ES-I3 (cell line): Measurements from ENCODE around the gene HOOK2.

Experiments used
- H3K36me3 ChIP-seq: 2 replicates; pipeline ENCODE4 v1.6.1; 2013; ENCODE audit warnings: mild to moderate bottlenecking, low read length, control low read depth, moderate library complexity; ENCODE audit not compliant: insufficient read depth
- H3K4me1 ChIP-seq: 2 replicates; pipeline ENCODE4 v1.6.1; 2013; ENCODE audit warnings: mild to moderate bottlenecking, control low read depth, low read length; ENCODE audit not compliant: insufficient read depth
- H3K9ac ChIP-seq: 2 replicates; pipeline ENCODE4 v1.6.1; 2013; ENCODE audit warnings: low read depth, mild to moderate bottlenecking, low read length, moderate library complexity
- H3K9me3 ChIP-seq: 2 replicates; pipeline ENCODE4 v1.6.1; 2013; ENCODE audit warnings: mild to moderate bottlenecking, low read length, moderate library complexity; ENCODE audit not compliant: control insufficient read depth, insufficient read depth

The HOOK2 gene

DNA sequence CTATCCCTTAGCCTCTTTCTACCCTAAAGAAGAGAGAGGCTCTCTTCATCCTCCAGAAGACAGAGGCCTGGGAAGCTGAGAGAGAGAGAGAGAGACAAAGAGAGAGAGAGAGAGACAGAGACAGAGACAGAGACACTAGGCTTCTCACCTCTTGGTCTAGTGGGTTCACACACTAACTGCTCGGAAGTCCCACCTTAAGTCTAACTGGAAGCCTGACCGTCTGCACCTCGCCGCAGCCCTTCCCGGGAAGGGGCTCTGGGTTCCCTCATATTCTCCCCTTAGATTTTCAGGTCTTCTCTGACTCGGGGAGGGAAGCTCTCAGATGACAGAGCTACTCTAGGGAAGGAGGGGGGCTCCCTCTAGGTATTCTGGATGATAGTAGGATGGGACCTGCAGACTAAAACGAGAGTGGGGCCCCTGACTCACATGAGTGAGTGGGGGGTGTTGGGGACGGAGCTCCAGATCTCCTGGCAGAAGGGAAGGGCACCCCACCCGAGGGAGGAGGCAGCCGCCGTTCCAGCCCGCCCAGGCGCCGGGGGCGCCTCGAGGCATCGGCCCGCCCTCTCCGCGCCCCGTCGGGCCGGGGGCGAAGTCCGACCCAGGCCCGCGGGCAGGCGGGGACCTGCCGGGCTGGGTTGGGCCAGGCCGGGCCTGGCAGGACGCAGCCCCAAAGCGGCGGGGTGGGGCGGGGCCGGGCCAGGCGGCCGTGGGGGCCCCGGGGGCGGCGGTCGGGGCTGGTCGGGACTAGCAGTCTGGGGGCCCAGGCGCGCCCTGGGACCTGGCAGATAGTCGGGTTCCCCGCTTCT is 13.9 kb upstream of the HOOK2 start:
- Histone ChIP-seq H3K36me3 (no peaks in the 10 kb centered on the region), H3K9me3 (no peaks in the 10 kb centered on the region), H3K9ac (peak overlapping the region; percentile 67; the same call in 1 of the 2 replicates), H3K4me1 (peaks cover 16% of the 10 kb centered on the region)

DNA sequence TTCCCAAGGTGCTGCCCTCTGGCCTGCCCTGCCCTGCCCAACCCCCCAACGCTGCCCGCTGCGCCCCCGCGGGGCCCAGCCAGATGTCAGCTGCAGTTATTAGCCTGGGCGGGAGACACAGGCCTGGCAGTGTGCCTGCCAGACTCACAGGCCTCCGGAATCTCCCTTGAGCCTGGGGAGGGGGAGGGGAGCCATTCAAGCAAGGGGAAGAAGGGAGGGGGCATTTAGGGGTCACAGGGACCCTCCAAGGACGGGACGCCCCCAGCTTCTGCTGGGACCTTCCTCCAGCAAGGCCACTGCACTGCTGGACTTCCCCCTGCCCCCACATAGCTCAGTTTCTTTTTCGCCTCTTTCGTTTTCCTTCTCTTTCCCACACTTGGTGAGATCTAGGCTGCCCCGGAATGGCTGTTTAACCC is 13.3 kb upstream of the HOOK2 start:
- H3K36me3 ChIP-seq: no peaks in the 10 kb centered on the region
- H3K9me3 ChIP-seq: no peaks in the 10 kb centered on the region
- H3K4me1 ChIP-seq: peaks cover 16% of the 10 kb centered on the region
- peak overlapping the region; percentile 67; the same call in 1 of the 2 replicates for H3K9ac ChIP-seq

DNA sequence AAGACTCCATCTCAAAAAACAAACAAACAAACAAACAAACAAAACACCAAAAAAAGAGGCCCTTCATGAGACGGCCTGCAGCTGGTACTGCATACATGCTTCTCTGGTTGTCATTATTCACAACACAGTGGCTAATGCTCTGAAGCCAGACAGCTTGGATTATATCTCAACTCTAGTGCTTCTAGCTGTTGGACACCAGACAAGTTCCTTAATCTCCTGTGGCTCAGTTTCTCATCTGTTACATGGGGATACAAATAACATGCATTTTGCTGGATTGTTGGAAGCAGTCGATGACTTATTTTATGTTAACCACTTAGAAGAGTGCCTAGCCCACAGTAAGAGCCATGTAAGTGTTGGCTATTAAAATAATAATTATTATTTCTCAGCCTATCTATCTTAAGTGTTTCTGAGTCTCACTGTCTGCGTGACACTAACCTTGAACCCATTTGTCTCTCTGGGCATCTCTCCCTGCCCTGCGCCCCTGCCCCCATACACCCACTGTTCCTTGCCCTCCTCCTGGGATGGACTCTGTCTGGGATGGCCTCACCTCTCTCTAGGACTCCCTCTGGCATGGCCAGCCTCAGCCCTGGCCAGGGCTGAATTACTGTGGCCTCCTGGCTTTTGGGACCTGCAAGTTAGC is 12.8 kb upstream of the HOOK2 start:
- no peaks in the 10 kb centered on the region for H3K36me3 ChIP-seq
- H3K9ac ChIP-seq: 0 out of 2 replicates have a peak overlapping the region, but pooled peaks have one; percentile 12
- peaks cover 19% of the 10 kb centered on the region for H3K4me1 ChIP-seq
- no peaks in the 10 kb centered on the region for H3K9me3 ChIP-seq

DNA sequence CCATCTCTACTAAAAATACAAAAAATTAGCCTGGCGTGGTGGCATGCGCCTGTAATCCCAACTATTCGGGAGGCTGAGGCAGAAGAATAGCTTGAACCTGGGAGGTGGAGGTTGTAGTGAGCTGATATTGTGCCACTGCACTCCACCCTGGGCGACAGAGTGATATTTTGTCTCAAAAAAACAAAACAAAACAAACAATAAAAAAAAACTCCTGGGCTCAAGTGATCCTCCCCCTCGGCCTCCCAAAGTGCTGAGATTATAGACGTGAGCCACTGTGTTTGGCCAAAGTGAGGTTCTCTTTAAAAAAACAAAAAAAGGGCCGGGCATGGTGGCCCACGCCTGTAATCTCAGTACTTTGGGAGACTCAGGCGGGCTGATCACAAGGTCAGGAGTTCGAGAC is 12.1 kb upstream of the HOOK2 start:
- Histone ChIP-seq H3K9ac (no peak overlapping the region), H3K9me3 (no peaks in the 10 kb centered on the region), H3K4me1 (peaks cover 19% of the 10 kb centered on the region), H3K36me3 (no peaks in the 10 kb centered on the region)

DNA sequence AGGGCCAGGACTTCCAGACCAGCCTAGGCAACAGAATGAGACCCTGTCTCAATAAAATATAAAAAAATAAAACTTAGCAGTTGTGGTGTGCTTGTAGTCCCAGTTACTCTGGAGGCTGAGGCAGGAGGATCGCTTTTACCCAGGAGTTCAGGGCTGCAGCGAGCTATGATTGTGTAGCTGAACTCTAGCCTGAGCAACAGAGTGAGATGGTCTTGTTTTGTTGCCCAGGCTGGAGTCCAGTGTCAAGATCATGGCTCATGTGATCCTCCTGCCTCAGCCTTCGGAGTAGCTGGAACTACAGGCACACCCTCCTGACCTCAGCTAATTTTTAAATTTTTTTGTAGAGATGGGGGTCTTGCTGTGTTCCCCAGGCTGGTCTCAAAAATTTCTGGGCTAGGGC is 11.6 kb upstream of the HOOK2 start:
- Histone ChIP-seq H3K9ac (no peak overlapping the region), H3K36me3 (no peaks in the 10 kb centered on the region), H3K9me3 (no peaks in the 10 kb centered on the region), H3K4me1 (peaks cover 19% of the 10 kb centered on the region)

DNA sequence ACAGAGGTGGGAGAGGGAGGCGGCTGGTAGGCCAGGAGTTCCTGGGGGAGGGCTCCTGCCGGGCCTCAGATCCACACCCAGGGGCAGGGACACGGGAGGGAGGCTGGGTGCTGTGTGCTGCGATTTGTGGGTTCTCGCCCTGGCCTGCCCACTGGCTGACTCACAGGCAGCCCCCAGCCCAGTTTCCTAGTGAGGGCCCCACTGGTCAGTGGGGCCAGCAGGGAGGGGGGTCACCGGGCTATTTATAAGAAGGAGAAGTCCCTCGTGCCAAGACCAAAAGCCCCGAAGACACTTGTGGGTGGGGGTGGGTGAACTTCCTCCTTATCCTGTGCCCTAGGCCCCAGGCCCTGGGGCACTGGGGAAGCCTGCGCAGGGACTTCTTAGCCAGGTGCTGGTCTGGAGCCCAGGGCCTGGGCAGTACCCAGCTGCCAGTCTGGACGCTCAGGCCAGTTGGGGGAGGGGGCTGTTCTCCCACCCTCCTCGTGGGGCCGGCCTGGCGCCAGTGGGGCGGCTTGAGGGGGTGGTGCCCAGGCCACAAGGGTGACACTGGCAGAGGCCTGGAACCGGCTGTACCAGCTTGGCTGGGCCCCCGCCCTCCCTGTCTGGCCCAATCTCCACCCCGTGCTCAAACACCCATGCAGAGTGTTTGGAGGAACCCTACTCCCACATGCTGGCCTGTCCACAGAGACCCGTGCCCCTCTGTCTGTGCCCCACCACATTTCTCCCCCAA is 11.0 kb upstream of the HOOK2 start:
- Histone ChIP-seq H3K9me3 (no peaks in the 10 kb centered on the region), H3K36me3 (no peaks in the 10 kb centered on the region), H3K4me1 (peaks cover 19% of the 10 kb centered on the region), H3K9ac (no peak overlapping the region)

DNA sequence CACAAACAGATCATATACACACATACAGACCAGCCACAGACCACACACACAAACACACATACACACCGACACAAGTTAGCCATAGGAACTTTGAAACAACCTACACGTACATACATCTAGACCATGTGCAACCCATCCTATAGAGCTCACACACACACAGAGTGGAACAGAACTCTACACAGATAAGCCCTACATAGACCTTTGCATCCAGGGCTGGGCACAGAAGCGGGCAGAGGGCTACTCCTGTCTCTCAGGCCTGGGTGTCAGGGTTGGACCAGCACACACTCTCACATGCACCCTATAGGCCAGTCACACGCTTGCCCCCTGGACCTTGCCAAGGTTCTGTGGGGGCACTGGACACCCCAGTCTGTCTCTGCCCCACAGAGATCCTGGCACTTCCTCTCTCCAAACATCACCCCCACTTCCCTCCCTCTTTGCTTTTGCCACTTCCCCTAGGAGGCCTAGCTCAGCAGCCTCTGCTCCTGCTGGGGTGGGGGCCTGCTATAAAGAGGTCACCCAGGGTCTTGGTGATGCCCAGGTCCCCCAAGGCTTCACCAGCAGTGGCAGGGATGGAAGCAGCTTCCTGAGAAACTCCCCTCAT is 10.2 kb upstream of the HOOK2 start:
- Histone ChIP-seq H3K4me1 (peaks cover 19% of the 10 kb centered on the region), H3K9ac (no peak overlapping the region), H3K36me3 (no peaks in the 10 kb centered on the region), H3K9me3 (no peaks in the 10 kb centered on the region)

DNA sequence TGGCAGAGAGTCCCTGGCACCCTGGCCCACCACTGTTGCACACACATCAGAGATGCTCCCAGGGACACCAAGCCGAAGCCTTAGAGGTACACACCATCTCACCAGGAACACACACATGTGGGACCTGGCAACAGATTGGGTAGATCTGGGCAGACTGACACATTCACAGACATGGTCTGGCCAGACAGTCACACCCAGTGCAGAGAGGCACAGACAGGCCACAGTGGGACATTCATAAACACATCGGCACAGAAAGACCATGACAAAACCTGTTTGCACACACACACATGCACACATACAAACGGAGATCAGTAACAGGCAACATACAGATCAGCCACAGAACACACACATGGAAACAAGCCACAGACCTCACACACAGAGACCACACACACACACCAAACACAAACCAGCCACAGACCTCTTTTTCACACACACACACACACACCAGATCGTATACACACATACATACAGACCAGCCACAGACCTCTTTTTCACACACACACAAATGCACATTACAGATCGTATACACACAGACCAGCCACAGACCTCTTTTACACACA is 9.6 kb upstream of the HOOK2 start:
- Histone ChIP-seq H3K4me1 (peaks cover 19% of the 10 kb centered on the region), H3K36me3 (no peaks in the 10 kb centered on the region), H3K9ac (no peak overlapping the region), H3K9me3 (no peaks in the 10 kb centered on the region)

DNA sequence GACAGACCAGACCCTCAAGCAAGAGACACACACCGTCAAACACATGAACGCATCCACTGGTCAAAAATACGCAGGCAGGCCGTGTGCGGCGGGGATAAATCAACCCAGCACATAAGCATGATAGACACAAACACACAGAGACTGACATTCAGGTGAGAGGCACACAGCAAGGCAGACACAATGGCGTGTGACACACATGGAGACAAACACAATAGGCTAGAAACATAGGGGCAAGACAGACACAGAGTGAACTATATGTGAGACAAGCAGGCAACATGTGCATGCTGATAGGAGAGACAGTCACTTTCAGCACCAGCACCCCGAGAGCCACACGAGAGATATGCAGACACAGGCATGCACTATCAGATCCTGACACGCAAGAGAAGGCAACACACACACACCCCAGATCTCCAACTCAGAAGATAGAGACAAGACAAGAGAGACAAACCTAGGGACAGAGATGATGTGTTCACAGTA is 9.1 kb upstream of the HOOK2 start:
- no peaks in the 10 kb centered on the region for H3K36me3 ChIP-seq
- H3K9ac ChIP-seq: no peak overlapping the region
- peaks cover 19% of the 10 kb centered on the region for H3K4me1 ChIP-seq
- no peaks in the 10 kb centered on the region for H3K9me3 ChIP-seq

DNA sequence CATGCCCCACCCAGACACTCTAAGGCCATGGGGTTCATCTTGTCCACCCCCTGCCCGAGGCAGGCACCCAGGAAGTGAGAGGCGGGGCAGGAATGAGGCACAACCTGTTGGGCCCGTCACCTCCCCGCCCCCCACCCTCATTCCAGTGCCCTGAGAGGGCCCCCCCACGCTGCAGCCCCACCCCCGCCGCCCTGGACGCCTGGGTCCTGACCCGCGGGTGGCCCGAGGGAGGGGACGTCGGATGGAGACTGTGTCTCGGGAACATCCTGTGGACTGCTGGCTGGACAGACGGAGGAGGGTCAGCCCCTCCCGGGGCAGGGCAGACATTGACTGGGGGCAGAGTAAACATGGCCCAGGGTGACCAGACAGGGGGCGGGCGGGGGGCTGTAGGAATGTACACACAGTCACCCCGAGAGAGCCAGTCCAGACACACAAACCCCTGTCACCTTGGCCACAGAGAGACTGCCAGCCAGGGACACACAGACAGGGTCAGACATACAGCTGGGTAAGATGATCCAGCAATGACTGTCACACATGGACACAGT is 8.6 kb upstream of the HOOK2 start:
- no peaks in the 10 kb centered on the region for H3K36me3 ChIP-seq
- H3K9ac ChIP-seq: no peak overlapping the region
- no peaks in the 10 kb centered on the region for H3K9me3 ChIP-seq
- peaks cover 18% of the 10 kb centered on the region for H3K4me1 ChIP-seq

DNA sequence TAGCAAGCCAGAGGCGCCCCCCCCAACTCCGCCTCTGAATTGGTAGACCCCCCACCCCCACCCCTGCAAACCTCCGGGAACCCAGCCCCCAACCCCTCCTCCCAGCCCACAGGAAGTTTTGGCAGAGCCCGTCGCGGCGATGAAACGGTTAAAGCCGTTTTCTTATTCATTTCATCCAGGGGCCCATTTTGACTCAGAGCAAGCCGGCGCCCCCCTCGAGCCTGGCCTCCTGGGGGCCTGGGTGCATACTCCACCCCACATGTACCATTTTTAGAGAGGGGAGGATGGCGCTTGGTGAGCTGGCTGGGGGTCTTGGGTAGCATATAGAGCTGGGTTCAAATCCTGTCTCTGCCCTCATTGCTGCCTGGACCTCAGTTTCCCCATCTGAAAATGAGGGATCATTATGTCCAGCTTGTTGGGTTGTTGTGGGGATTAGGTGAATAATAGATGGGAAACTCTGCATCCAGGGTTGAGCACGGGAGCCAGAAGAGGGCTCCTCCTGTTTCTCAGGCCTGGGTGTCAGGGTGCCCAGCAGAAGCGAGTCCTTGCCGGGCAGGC is 8.0 kb upstream of the HOOK2 start:
- no peaks in the 10 kb centered on the region for H3K9me3 ChIP-seq
- no peak overlapping the region for H3K9ac ChIP-seq
- H3K36me3 ChIP-seq: no peaks in the 10 kb centered on the region
- H3K4me1 ChIP-seq: peaks cover 13% of the 10 kb centered on the region

DNA sequence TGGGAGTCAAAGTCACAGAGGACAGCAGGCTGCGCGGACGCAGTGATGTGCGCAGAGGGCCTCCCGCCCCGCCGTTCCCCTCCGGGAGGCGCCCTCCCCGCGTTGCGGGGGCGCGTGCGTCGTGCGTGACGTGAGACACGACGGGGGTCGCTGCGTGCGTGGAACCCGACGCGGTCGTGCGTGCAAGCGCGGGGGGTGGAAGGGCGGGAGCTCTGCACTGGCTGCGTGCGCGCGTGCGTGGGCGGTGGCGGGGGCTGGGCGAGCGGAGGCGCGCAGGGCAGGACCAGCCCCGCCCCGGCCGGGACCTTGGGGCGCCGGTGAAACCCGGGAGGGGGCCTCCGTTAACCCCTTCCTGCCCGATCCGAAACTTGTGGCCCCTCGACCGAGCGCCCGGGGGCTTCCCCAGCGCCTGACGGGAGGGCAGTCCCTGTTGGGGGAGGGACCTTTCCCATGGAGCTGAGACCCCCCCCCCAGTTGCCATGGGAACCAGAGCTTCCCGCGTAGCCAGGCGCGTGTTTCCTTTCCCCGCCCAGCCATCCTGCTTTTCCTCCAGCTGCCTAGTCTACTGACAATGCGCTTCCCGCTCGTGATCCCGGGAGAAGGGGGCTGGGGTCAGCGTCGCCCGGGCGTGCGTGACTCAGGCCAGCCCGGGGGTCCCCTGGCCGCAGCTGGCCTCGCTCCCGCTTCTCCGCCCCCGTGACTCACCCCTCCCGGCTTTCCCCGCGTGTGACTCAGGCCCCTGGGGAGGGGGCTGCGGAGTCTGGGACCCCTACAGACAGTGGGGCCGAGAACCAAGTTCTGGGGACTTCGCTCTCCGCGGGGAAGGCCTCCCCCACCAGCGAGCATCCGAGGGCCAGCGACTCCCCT is 7.3 kb upstream of the HOOK2 start:
- H3K4me1 ChIP-seq: peaks cover 9% of the 10 kb centered on the region; the same call in 1 of the 2 replicates
- H3K9ac ChIP-seq: peak overlapping the region; percentile 55; the same call in 1 of the 2 replicates
- H3K36me3 ChIP-seq: no peaks in the 10 kb centered on the region
- H3K9me3 ChIP-seq: no peaks in the 10 kb centered on the region

DNA sequence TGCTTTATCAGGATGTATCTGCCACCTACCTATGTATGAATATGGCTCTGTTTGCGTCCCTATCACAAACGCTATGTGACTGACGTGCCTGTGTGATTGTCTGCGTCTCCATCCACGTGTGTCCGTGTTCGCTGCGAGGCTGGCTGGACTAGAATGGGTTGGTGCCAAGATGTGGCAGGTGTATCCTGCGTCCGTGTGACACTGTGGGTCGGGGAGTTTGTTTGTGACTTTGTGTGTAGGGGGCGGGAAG is 6.7 kb upstream of the HOOK2 start:
- Histone ChIP-seq H3K4me1 (peaks cover 9% of the 10 kb centered on the region; the same call in 1 of the 2 replicates), H3K36me3 (no peaks in the 10 kb centered on the region), H3K9me3 (no peaks in the 10 kb centered on the region), H3K9ac (peak overlapping the region; percentile 55; the same call in 1 of the 2 replicates)
